Measurements from ENCODE around the gene WFDC2.
"Not testable (repeated sequence)": the region's sequence is repeated elsewhere in the genome, so short reads cannot be mapped to it uniquely, and the experiment has no call there.

WFDC2 gene

GRCh38 chr20:45452238-45452637 is 17.3 kb upstream of the WFDC2 start:
- no peak for DNase-seq (ENCODE audit: low read depth)

GRCh38 chr20:45452772-45453691 is 16.5 kb upstream of the WFDC2 start:
- DNase-seq (ENCODE audit: low read depth) = no peak

GRCh38 chr20:45456632-45457031 is 12.9 kb upstream of the WFDC2 start:
- no peak for DNase-seq (ENCODE audit: low read depth)

- DNase-seq (ENCODE audit: low read depth) = no peak
Observed at GRCh38 chr20:45459606-45460005, 9.9 kb upstream of the WFDC2 start.

GRCh38 chr20:45461225-45461624 is 8.3 kb upstream of the WFDC2 start:
- no peak for DNase-seq (ENCODE audit: low read depth)

GRCh38 chr20:45462711-45463509 is 6.6 kb upstream of the WFDC2 start:
- no peak for DNase-seq (ENCODE audit: low read depth)

GRCh38 chr20:45463709-45464108 is 5.8 kb upstream of the WFDC2 start:
- no peak for DNase-seq (ENCODE audit: low read depth)

- DNase-seq (ENCODE audit: low read depth) = no peak
Observed at GRCh38 chr20:45465491-45466266, 3.9 kb upstream of the WFDC2 start.

GRCh38 chr20:45467172-45467571 is 2.4 kb upstream of the WFDC2 start:
- no peak for DNase-seq (ENCODE audit: low read depth)

- DNase-seq (ENCODE audit: low read depth) = no peak
Observed at GRCh38 chr20:45467861-45468260, 1.7 kb upstream of the WFDC2 start.

- DNase-seq (ENCODE audit: low read depth) = no peak
Observed at GRCh38 chr20:45470262-45470931, 844 bp downstream of the WFDC2 start.

- DNase-seq (ENCODE audit: low read depth) = no peak
Observed at GRCh38 chr20:45470937-45471336, 1.4 kb downstream of the WFDC2 start.

GRCh38 chr20:45472286-45472685 is 2.7 kb downstream of the WFDC2 start:
- DNase-seq (ENCODE audit: low read depth) = not testable (repeated sequence)

- DNase-seq (ENCODE audit: low read depth) = not testable (repeated sequence)
Observed at GRCh38 chr20:45477530-45478148, 8.1 kb downstream of the WFDC2 start.

GRCh38 chr20:45479822-45480221 is 10.3 kb downstream of the WFDC2 start:
- DNase-seq (ENCODE audit: low read depth) = no peak

GRCh38 chr20:45484676-45485075 is 15.1 kb downstream of the WFDC2 start:
- DNase-seq (ENCODE audit: low read depth) = no peak

GRCh38 chr20:45485388-45485787 is 15.8 kb downstream of the WFDC2 start:
- no peak for DNase-seq (ENCODE audit: low read depth)

- no peak for DNase-seq (ENCODE audit: low read depth)
Observed at GRCh38 chr20:45487231-45487635, 17.7 kb downstream of the WFDC2 start.

GRCh38 chr20:45489083-45489531 is 19.6 kb downstream of the WFDC2 start:
- no peak for DNase-seq (ENCODE audit: low read depth)

GRCh38 chr20:45495501-45495941 is 26.0 kb downstream of the WFDC2 start:
- DNase-seq (ENCODE audit: low read depth) = no peak

- no peak for DNase-seq (ENCODE audit: low read depth)
Observed at GRCh38 chr20:45496166-45496565, 26.6 kb downstream of the WFDC2 start.
